Measurements from ENCODE around the gene PGAM2.

The PGAM2 gene

GRCh38 chr7:44064791-44065430 lies 456 bp downstream of the PGAM2 start:
- DNase-seq (ENCODE audit: low read depth), result no peak
- TF ChIP-seq, protein P1, sequence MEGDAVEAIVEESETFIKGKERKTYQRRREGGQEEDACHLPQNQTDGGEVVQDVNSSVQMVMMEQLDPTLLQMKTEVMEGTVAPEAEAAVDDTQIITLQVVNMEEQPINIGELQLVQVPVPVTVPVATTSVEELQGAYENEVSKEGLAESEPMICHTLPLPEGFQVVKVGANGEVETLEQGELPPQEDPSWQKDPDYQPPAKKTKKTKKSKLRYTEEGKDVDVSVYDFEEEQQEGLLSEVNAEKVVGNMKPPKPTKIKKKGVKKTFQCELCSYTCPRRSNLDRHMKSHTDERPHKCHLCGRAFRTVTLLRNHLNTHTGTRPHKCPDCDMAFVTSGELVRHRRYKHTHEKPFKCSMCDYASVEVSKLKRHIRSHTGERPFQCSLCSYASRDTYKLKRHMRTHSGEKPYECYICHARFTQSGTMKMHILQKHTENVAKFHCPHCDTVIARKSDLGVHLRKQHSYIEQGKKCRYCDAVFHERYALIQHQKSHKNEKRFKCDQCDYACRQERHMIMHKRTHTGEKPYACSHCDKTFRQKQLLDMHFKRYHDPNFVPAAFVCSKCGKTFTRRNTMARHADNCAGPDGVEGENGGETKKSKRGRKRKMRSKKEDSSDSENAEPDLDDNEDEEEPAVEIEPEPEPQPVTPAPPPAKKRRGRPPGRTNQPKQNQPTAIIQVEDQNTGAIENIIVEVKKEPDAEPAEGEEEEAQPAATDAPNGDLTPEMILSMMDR (IDR thresholded peaks at IDR 0.05; ENCODE audit: insufficient read depth, low read depth, low read length, missing control alignments), result no peak
- H3K4me3 ChIP-seq (ENCODE audit: low read depth, low read length), result no peak overlapping the region

GRCh38 chr7:44063894-44064651 lies 1.3 kb downstream of the PGAM2 start:
- TF ChIP-seq, protein P1 (IDR thresholded peaks at IDR 0.05; ENCODE audit: insufficient read depth, low read depth, low read length, missing control alignments), result no peak
- no peak for DNase-seq (ENCODE audit: low read depth)
- no peak overlapping the region for H3K4me3 ChIP-seq (ENCODE audit: low read depth, low read length)

DNA sequence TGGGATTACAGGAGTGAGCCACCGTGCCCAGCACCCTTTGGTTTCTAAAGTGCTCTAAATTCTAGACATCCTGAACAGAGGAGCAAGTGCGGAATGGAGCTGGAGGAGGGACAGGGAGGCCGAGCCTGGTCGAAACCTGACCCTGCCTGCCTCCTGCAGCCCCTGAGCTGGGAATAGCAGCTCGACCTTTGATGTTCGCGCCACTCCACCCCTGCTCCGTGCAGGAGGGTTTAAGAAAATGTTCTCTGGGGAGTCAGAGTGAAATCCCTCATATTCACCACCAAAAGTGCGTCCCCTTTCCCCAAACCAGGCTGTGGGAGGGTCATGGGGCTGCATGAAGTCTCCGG lies 1.8 kb downstream of the PGAM2 start:
- H3K4me3 ChIP-seq (ENCODE audit: low read depth, low read length), result no peak overlapping the region
- DNase-seq (ENCODE audit: low read depth), result no peak
- TF ChIP-seq, protein P1 (IDR thresholded peaks at IDR 0.05; ENCODE audit: insufficient read depth, low read depth, low read length, missing control alignments), result no peak

DNA sequence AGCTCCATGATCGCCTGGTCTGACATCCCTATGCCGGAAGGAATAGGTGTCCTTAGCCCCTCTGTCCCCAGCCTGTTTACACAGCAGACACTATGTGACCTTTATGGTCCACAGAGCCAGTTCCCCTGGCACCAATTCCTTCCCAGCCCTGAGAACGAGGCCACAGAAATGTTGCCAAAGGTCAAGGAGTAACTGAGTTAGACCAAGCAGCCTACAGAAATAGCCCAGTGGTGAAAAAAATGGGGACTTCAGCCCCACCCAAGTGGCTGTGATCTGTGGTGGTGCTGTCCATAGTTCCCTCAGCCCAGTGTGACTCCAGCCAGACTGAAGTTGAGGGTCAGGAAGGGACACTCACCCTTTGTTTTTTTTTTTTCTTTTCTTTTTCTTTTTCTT lies 2.5 kb downstream of the PGAM2 start:
- H3K4me3 ChIP-seq (ENCODE audit: low read depth, low read length), result no peak overlapping the region
- TF ChIP-seq, protein P1 (IDR thresholded peaks at IDR 0.05; ENCODE audit: insufficient read depth, low read depth, low read length, missing control alignments), result no peak
- DNase-seq (ENCODE audit: low read depth), result no peak

GRCh38 chr7:44062180-44062902 lies 3.0 kb downstream of the PGAM2 start:
- no peak overlapping the region for H3K4me3 ChIP-seq (ENCODE audit: low read depth, low read length)
- no peak for DNase-seq (ENCODE audit: low read depth)
- TF ChIP-seq, protein P1 (IDR thresholded peaks at IDR 0.05; ENCODE audit: insufficient read depth, low read depth, low read length, missing control alignments), result no peak

GRCh38 chr7:44061645-44062179 lies 3.7 kb downstream of the PGAM2 start:
- no peak for DNase-seq (ENCODE audit: low read depth)
- TF ChIP-seq, protein P1 (IDR thresholded peaks at IDR 0.05; ENCODE audit: insufficient read depth, low read depth, low read length, missing control alignments), result no peak
- H3K4me3 ChIP-seq (ENCODE audit: low read depth, low read length), result no peak overlapping the region
